ENCODE data around the gene LENG9. TPM values are rescaled to one million over a fixed set of nuclear protein-coding genes. Genes with fewer than 3 reads are reported as not detected.

Gene LENG9
- total RNA-seq, 1 donor from 2014 or later = 5.9 TPM

GRCh38 chr19:54421521-54421920 is 42.1 kb downstream of the LENG9 start:
- no peak for DNase-seq

- no peak for DNase-seq
Observed at GRCh38 chr19:54421169-54421516, 42.4 kb downstream of the LENG9 start.

- peak; percentile 92 for DNase-seq
Observed at GRCh38 chr19:54420383-54421168, 43.0 kb downstream of the LENG9 start.

GRCh38 chr19:54420068-54420382 is 43.6 kb downstream of the LENG9 start:
- no peak for DNase-seq

DNA sequence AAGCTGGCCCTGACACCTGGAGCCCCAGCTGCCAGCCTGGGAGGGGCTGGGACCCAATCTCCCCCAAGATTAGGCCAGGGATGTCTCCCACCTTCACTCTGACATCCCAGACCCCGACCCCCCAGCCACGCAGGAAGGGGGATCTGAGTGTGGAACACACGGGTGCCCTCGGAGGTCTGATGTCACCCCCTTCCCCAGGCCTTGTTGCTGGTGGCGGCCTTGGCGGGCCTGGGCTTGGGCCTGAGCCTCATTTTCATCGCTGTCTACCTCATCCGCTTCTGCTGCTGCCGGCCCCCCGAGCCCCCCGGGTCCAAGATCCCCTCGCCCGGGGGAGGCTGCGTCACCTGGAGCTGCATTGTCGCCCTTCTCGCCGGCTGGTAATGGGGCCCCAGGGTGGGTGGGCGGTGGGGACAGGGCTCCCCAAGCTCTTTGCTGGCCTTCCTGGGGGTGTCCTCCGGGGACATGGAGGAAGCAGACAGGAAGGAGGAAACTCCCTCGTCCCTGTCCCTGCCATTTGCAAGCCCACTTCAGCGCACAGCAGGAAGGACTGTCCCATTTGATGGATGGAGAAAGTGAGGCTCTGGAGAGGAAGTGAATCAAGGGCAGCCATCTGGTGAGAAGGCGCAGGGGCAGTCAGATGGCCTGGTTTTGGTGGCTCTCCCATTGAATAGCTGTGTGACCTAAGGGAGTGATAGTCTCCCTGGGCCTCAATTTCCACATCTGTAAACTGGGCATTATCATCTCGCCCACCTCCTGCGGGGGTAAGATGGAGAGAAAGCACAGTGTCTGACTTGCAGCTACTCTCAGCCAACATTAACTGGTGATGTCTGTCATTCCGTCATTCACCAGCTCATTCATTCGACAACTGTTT is 44.4 kb downstream of the LENG9 start:
- no peak for DNase-seq

DNA sequence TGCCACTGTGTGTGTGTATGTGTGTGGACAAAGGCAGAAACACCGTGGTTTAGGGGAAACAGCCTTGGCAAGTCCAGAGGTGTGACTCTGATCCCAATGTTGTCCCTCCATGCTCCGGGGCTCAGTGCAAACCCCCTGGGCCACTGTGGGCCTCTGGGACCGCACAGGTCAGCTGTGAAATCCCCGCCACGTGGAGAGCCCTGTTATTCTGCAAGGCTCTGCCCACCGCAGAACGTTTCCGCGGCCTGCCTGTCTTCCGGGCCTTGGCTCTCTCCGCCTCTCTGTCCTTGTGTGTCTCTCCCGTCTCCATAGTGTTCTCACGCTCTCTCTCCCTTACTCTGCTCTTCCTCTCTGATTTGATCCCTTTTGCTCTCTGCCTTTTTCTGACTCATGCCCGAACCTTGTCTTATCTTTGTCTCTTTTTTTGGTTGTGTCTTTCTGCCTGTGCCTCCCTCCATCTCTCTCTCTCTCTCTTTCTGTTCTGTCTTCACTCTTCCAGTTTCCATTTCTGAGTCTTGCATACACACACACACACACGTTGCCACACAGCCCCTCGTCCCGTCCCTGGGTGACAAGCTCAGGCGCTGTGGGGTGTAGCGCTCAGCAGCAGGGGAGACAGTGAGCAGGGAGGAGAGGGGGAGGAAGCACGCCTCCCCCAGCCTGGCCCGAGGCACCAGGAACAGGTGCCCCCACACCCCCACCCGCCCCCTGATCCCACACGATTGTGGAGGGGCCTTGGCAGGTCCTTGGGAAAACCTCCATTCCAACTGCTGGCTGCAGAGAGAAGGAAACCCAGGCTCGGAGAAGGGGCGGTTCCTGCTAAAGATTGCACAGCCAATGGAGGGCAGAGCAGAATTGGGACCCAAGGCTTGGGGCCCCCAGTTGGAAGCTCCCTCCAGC is 45.3 kb downstream of the LENG9 start:
- no peak for DNase-seq

- DNase-seq = no peak
Observed at GRCh38 chr19:54416695-54417491, 46.7 kb downstream of the LENG9 start.

DNA sequence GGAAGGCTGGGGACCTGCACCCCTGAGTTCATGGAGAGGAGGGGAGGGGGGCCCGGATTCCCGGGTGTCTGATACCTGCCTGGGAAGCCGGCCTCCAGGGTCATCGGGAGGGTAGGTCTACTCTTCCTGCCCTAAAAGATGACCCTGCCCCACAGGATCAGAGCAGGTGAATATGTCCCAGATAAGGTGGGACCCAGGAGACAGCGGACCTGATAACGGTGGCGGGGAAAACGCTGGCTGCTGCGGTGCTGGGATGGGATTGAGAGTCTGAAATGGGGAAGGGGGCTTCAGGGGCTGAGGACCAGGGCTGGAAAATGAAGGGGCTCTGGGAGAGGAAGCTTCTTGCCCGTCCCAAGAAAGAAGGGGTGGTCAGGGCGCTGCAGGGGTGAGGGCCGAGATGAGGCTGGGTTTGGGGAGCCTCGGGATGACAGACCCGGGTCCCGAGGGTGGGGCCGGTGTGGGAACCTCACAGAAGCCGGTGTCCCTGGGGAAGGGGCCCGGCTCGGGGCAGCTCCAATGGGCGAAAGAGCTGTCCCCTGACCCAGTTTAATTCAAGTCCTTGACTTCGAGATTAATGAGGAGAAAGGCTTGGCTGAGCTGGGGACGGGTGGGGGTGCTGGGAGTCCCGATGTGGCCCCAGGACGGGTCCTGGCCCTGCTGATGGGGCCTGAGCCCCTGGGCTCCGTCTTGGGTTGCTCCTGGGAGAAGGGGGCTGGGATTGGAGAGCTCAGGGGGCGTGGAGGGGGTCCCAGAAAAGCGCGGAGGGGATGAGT is 47.5 kb downstream of the LENG9 start:
- no peak for DNase-seq

DNA sequence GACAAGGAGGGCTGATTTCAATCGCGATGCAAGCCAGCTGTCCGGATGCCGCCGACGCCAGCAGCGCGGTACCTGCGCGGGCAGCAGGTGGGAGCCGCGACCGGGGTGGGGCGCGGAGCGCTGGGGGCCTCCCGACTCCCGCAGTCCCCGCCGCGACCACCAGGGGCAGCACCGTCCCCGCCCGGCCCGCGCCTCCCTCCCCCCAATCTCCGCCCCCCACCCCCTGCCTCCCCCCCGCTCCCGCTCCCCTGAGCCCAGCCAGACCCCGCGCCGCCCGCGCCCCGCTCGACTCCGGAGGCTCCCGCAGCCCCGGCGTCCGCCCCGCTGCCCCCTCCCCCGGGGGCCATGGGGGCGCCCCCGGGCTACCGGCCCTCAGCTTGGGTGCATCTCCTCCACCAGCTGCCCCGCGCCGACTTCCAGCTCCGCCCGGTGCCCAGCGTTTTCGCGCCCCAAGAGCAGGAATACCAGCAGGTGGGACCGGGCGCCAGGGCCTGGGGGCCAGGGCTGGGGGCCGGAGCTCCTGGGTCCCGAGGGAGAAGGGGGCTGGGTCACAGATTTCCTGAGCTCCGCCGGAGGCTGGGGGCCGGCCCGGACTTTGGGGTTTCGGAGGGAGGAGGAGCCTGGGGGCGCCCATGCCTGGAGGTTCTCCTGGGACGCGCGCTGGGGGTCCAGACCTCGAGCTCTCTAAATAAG is 48.2 kb downstream of the LENG9 start, which contains the start of gene TTYH1:
Gene TTYH1, plus strand, starts transcription at position 257 of the 693 bp plus-strand sequence. Its CDS starts 89 bp downstream, at position 346.
- DNase-seq = no peak

DNA sequence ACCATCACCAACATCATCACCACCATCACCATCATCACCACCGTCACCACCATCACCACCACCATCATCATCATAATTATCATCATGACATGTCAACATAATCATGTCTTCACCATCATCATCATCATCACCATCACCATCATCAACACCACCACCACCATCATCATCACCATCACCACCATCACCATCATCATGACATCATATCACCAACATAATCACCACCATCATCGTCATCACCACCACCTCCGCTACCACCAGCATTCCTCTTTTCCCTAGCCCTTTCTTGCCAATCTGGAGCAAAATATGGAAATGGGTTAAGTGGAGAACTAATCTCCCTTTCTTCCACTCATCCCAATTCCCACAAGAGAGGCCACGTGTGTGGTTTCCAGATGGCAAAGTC is 49.4 kb downstream of the LENG9 start:
- DNase-seq = no peak

DNA sequence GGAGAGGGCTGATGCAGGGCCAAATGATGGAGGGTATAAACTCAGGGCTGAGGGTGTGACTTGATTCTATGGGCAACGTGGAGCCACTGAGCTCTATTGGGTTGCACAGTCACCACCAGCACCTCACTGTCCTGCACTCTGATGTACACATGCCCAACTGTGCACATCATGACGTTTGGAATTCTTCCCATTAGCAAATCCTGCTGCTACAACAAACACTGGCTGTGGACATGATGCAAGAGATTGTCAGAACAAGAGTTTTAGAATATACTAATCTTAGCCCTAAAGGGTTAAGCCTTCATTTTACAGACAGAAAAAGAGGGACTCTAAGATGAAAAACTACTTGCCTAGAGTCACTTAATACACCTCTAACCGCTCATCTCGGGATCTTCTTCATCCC is 50.7 kb downstream of the LENG9 start:
- no peak for DNase-seq

Small RNA genes within 50 kb of the gene (small RNA-seq; reads per million reads assigned to genes)
- not detected for gene AC245884.3

Other genes starting within 250 kb of the LENG9 start
- gene LILRB3, start 240.8 kb downstream of the LENG9 start, total RNA-seq = not detected
- gene LILRA6, start 221.0 kb downstream of the LENG9 start, total RNA-seq = not detected
- gene LILRB5, start 206.5 kb downstream of the LENG9 start, total RNA-seq = 0.16 TPM
- gene LILRB2, start 182.7 kb downstream of the LENG9 start, total RNA-seq = not detected
- 0.78 TPM for gene LILRA5, start 150.6 kb downstream of the LENG9 start, total RNA-seq
- 0.16 TPM for gene LILRA4, start 124.6 kb downstream of the LENG9 start, total RNA-seq
- 1.1 TPM for gene LAIR1, start 98.8 kb downstream of the LENG9 start, total RNA-seq
- gene TTYH1, start 48.3 kb downstream of the LENG9 start, total RNA-seq = 74.7 TPM
- 14.5 TPM for gene LENG8, start 14.6 kb downstream of the LENG9 start, total RNA-seq
- 1.2 TPM for gene CDC42EP5, start 9.5 kb upstream of the LENG9 start, total RNA-seq
- not detected for gene LAIR2, start 39.1 kb upstream of the LENG9 start, total RNA-seq
- gene LILRA2, start 110.0 kb upstream of the LENG9 start, total RNA-seq = 0.94 TPM
- 0.16 TPM for gene LILRA1, start 129.9 kb upstream of the LENG9 start, total RNA-seq
- not detected for gene LILRB1, start 166.7 kb upstream of the LENG9 start, total RNA-seq
- gene LILRB4, start 199.2 kb upstream of the LENG9 start, total RNA-seq = 1.6 TPM